ENCODE data around the gene PTPRR.

DNA sequence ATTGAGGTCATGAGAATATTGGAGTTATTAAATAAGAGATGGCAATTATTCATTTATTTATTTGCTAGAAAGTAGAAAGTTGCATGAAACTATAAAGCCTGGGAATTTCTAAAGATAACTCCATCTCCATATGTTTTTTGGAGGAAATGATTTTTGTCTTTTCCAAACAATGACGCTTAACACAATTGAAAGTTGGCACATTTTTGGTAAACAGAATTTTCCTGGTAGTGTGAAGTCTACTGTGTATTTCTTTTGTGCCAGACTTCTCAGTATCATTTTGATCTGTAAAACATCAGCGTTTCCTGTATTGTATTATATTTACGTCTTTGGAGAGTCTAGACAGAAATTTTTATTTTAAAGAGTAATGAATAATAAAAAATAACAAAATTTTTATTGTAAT, 249.6 kb downstream of the PTPRR start:
- TF ChIP-seq CTCF (IDR thresholded peaks at IDR 0.05) (no peak), POLR2A (IDR thresholded peaks at IDR 0.05) (no peak)

Data from adrenal gland (tissue), 5 donors.